TTC549 (cell line): Measurements from ENCODE around the gene NFIC.

ENCODE experiments used
- FAIRE-seq: peaks from 2 replicates; lab custom pipeline; 2012; peaks lifted over from hg19 to GRCh38; lab: Jason Lieb, UNC

The NFIC gene

GRCh38 chr19:3454656-3455392 is 88.4 kb downstream of the NFIC start:
- no peak for FAIRE-seq

- no peak for FAIRE-seq
Measured at GRCh38 chr19:3455393-3455955, 89.1 kb downstream of the NFIC start.

DNA sequence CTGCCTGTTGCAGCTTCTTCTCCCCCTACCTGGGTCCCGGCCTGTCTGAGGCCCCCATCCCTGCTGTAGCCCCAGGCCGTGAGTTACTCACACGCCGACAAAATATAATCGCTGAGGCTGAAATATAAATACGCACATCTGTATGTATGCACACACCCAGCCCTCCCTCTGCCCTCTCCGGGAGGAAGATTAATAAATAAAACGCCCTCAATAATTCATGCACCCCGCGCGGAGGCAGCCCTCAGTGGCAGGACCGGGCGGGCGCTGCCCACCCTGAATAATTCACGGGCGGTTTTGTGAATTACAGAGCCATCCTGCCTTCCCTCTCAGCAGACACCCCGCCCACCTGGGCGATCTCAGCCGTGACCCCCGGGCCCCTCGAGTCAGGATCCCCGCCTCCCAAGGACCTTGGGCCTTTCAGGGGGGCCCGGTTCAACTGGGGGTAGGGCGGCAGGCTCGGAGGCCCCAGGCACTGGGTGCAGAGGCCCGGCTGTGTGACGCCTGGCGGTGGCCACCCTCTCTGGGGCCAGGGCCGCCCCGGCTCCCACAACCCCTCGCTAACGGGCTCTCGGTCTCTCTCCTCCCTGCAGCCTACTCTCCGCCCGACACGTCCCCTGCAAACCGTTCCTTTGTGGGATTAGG is 89.7 kb downstream of the NFIC start:
- no peak for FAIRE-seq

- FAIRE-seq: no peak
Measured at GRCh38 chr19:3456925-3457527, 90.6 kb downstream of the NFIC start.

DNA sequence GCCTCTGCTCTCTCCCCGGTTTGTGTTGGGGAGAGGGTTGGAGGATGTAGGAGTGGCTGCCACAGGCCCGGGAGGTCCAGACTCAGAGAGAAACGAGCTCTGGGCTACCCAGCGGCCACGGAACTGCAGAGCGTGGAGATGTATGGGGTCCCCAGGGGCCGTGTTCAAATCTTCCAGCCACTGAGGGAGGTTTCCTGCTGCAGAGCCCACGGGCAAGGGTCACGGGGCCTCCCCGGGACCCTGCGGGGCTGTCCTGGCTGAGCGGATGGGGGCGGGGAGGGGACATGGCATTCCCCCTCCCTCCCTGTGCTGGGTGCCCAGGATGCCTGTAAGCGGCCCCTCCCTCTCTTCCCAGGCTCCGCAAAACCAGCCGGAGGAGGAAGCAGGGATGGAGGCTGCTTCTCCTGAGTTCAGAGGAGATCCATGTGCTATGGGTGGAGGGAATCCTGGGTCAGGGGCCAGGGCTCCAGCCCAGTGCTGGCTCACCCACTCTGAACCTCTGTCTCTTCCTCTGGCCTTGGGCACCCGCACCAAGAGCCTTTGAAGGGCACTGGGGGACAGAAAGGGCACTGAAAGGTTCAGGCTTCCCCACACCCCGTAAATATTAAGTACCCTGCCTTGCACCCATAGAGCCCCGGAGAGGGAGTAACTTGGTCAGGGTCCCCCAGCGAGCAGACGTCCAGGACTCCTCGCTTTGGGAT is 91.3 kb downstream of the NFIC start:
- no peak for FAIRE-seq

- no peak for FAIRE-seq
Measured at GRCh38 chr19:3458229-3459088, 92.1 kb downstream of the NFIC start.

- FAIRE-seq: no peak
Measured at GRCh38 chr19:3459089-3459881, 92.9 kb downstream of the NFIC start.

GRCh38 chr19:3459965-3460582 is 93.7 kb downstream of the NFIC start:
- no peak for FAIRE-seq

DNA sequence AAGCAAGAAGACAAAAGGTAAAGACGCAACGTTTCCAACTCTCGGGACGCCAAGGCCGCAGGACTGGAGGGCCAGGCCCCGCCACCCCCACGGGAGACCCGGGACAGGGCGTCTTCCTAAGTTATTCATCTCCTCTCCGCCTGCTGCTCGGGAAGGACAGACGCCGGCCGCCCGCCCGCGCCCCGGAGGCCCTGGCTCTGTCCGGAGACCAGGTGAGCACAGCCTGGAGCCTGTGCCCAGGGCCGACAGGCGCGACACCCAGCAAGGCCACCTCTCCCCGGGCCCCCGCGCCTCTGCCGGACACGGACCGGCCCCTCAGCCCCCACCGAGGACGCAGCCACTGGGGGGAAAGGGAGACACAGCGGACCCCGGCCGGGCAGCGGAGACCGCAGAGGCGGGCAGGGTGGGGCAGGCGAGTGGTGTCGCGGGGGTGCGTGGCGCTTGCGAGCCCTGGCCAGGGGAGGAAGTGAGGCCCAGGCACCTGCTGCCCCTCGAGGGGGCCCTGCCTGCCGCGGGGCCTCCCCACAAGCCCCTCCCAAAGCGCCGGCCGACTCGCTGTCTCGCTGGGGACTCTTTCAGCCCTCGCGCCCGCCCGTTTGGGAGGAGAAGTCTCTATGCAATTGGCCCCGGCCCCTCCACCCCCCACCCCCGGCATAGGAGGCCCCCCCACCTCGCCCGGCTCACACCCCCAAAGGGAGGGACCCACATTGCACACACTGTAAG is 96.8 kb downstream of the NFIC start:
- no peak for FAIRE-seq

DNA sequence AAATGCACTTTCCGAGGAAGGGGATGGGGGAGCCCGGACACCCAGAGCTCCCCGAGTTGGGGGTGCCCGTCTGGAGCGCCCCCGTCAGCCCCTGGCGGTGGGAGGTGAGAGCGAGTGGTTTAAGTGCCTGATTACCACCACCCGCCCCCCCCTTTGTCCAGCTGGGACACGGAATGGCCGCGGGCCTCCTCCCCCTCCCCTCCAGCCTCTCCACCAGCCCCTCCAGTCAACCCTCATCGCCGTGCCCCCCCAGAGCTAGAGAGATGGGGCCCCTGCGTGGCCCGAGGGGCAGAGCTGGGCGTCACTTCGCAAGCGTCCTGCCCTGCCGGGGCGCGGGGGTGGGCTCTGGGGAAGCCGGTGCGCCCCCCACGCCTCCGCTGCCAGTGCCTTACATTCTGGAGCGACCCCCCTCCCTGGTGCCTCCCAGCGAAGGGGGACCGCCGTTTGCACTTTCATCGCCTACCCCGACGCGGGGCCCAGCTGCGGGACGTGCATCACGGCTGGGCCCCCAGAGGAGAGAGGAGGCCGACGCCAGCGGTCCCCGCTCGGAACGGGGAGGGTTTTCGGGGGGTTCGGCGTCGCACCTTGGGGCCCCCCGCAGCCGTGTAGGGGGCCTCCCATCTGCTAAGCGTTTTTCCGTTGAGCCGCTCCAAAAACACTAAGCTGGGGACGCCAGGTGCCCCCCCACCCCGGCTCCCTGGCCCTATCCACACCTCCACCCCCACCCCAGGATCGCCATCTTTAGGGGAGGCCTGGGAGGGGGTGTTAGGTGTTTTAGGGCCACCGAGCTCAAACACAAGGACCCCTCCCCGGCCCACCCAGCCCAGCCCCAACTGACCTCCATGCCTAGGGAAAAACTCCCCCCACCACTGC is 97.6 kb downstream of the NFIC start:
- FAIRE-seq: no peak

DNA sequence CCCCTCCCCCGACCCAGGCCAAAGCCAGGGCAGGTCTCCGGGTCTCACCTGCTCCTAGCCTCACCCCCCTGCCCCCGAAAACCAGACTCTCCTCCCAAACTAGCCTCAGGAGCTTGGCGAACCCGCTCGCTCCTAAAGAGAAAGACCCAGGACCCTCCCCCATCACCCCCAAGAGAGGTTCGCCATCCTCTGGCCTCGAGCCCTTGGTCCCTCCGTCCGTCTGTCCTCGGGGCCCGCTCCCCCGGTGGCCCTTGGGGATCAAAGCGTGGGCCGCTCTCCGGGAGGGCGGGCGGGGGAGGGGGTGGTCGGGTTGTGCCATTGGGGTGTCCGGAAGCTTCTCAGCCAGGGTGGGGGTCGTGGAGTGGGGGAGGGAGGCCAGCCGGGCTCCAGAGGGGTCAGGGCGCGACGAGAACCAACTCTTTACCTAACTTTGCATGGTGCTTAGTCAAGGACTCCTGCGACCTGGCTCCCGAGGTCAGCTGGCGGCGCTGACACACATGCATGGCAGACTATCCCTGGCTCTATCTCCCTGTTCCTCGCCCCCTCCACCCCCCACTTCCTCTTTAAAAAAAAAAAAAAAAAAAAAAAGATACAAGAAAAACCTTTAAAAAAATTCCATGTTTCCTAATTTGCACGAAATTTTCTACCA is 98.3 kb downstream of the NFIC start:
- FAIRE-seq: no peak

- no peak for FAIRE-seq
Measured at GRCh38 chr19:3465552-3465951, 99.2 kb downstream of the NFIC start.

DNA sequence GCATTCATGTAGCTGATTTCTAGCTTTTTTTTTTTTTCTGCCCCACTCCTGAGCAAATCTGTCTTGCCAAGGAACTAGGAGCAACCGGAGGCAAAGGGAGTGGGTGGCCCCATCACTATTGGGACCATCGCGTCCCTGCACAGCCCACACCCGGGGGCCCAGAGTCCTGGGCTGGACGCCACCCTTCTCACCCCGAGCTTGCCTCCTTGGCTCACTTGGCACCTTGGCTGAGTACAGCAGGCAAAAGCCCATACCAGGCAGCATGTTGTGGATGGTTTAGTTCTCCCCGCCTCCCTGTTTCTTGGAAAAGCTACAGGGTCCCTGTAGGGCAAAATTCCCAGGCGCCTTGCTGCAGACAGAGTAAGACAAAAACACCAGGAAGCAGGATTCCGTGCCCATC is 100.3 kb downstream of the NFIC start:
- FAIRE-seq: no peak

DNA sequence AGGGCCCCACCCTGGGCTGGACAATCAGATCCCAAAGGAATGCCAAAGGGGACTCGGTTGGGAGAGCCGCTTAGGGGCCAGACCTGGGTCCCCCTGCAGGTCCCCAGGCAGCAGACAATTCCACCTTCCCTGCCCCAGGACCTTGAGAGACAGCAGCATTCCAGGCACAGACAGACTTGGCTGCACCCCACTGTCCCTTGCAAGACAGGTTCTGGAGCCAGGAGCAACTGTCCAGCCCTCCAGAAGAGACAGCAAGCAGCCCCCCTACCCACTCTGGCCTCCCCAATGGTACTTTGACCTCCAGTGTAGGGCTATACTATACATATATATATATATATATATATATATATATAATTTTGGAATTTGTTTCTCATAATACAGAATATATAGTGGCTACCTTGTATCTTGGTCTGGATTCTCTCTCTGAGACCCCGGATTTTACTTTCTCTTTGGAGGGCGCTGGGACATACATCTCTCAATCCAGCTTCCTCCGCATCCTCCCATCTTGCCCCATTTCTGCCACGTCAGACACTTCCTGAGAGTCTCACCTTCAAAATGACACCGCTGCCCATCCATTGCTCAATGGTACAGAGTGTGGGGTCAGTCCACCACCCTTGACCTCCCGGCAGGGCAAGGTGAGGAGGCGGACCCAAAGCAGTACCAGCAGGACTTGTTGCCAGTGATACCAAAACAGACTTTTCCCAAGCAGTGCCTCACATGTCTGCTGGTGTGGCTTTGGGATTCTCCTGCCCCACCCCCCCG is 101.2 kb downstream of the NFIC start:
- no peak for FAIRE-seq

- no peak for FAIRE-seq
Measured at GRCh38 chr19:3468211-3468610, 101.8 kb downstream of the NFIC start.

DNA sequence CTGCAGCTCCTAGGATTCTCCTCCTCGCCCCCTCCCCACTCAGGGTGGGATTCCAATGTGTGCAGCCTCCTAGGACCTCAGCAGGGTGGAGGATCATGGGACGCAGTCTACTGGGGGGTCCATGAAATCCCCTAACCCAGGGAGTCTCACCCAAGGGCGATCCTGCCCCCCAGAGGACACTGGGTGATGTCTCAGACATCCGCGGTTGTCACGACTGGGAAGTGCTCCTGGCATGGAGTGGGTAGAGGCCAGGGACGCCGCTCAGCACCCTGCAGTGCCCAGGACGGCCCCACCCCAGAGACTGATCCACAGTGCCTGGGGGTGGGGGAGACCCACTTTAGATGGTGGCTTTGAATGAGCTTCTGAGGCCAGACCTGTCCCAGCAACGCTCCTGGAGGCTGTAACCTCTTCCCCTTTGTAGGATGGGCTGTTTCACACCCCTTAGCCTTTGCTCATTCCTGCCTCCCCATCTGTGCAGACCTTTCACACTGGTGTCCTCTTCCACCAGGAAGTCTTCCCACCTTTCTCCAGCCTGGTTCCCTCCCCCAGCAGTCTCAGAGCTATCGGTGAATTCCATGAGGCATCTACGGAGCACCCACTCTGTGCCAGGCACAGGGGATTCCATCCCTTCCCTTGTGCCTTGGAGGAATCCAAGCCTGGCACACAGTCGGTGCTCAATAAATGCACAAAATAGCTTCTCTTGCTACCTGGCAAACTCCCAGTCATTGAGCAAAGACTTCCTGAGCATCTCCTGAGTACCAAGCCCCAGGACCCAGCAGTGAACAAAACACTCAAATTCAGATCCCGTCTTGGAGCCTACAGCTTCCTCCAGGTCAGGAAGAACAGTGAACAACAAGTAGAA is 103.5 kb downstream of the NFIC start:
- FAIRE-seq: no peak
